Neuronal stem cell (in vitro differentiated cells): ENCODE measurements around the gene RHOT1. TPM values are rescaled to one million over a fixed set of nuclear protein-coding genes. Genes with fewer than 3 reads are reported as not detected.
"Not testable (repeated sequence)": the region's sequence is repeated elsewhere in the genome, so short reads cannot be mapped to it uniquely, and the experiment has no call there.

Experiments
- DNase-seq: peaks from one replicate; pipeline ENCODE4 v3.0.0-alpha.2; 2013; ENCODE audit warnings: low spot score
- H2AFZ ChIP-seq: one replicate; pipeline ENCODE4 v1.6.1; 2013; ENCODE audit warnings: mild to moderate bottlenecking, low read length, inconsistent platforms
- H2AK5ac ChIP-seq: 2 replicates; pipeline ENCODE4 v1.6.1; 2013; ENCODE audit warnings: low read depth, mild to moderate bottlenecking, inconsistent platforms, low read length, moderate library complexity, mixed read lengths
- H2BK120ac ChIP-seq: 2 replicates; pipeline ENCODE4 v1.6.1; 2013; ENCODE audit warnings: low read depth, mild to moderate bottlenecking, inconsistent platforms, low read length, moderate library complexity, mixed read lengths
- H2BK12ac ChIP-seq: one replicate; pipeline ENCODE4 v1.6.1; 2013; ENCODE audit warnings: low read length, inconsistent platforms
- H2BK15ac ChIP-seq: 2 replicates; pipeline ENCODE4 v1.6.1; 2013; ENCODE audit warnings: mild to moderate bottlenecking, low read length, inconsistent platforms, mixed read lengths
- H2BK5ac ChIP-seq: one replicate; pipeline ENCODE4 v1.6.1; 2013; ENCODE audit warnings: inconsistent platforms, mild to moderate bottlenecking, low read length, moderate library complexity
- H3K14ac ChIP-seq: one replicate; pipeline ENCODE4 v1.6.1; 2013; ENCODE audit warnings: low read length, inconsistent platforms
- H3K18ac ChIP-seq: 2 replicates; pipeline ENCODE4 v1.6.1; 2013; ENCODE audit warnings: low read length, inconsistent platforms
- H3K23ac ChIP-seq: 2 replicates; pipeline ENCODE4 v1.6.1; 2013; ENCODE audit warnings: low read depth, mild to moderate bottlenecking, mixed read lengths, low read length, inconsistent platforms; ENCODE audit not compliant: poor library complexity
- H3K27ac ChIP-seq: replicated peaks from 3 replicates; pipeline ENCODE4 v1.5.1; 2013; ENCODE audit warnings: low read length, inconsistent platforms
- H3K27me3 ChIP-seq, 3 experiments: 2 replicates each; pipeline ENCODE4 v1.6.1; 2013; ENCODE audit warnings: low read length in 3 of 3, mild to moderate bottlenecking in 2 of 3, inconsistent platforms in 1 of 3, low read depth in 1 of 3, mixed read lengths in 1 of 3, moderate library complexity in 1 of 3; ENCODE audit not compliant: control insufficient read depth in 3 of 3, insufficient read depth in 3 of 3
- H3K36me3 ChIP-seq, 2 donors: replicated peaks in 1 of 2; 2 replicates each; pipeline ENCODE4 v1.6.1; 2013; ENCODE audit warnings: low read length in 2 of 2; ENCODE audit not compliant: control insufficient read depth in 2 of 2, insufficient read depth in 2 of 2
- H3K4ac ChIP-seq: 2 replicates; pipeline ENCODE4 v1.6.1; 2013; ENCODE audit warnings: inconsistent platforms, mild to moderate bottlenecking, low read length, moderate library complexity
- H3K4me1 ChIP-seq, 2 donors: 1 replicate in 1 of 2; 2 replicates in 1 of 2; pipeline ENCODE4 v1.6.1; 2013; ENCODE audit warnings: low read length in 2 of 2, low read depth in 1 of 2; ENCODE audit not compliant: control insufficient read depth in 2 of 2, insufficient read depth in 1 of 2
- H3K4me2 ChIP-seq: one replicate; pipeline ENCODE4 v1.6.1; 2013; ENCODE audit warnings: mild to moderate bottlenecking, low read length, inconsistent platforms; ENCODE audit not compliant: insufficient read depth, poor library complexity, severe bottlenecking
- H3K4me3 ChIP-seq, 2 donors: 2 replicates each; pipeline ENCODE4 v1.5.1; 2013; ENCODE audit warnings: low read length in 2 of 2, mild to moderate bottlenecking in 2 of 2, inconsistent platforms in 1 of 2, moderate library complexity in 1 of 2
- H3K79me1 ChIP-seq: one replicate; pipeline ENCODE4 v1.6.1; 2013; ENCODE audit warnings: low read depth, mild to moderate bottlenecking, inconsistent platforms, low read length, moderate library complexity
- H3K9ac ChIP-seq: one replicate; pipeline ENCODE4 v1.6.1; 2013; ENCODE audit warnings: mild to moderate bottlenecking, low read depth, low read length, inconsistent platforms; ENCODE audit not compliant: poor library complexity
- H3K9me3 ChIP-seq, 2 donors: replicated peaks in 1 of 2; 2 replicates each; pipeline versions ENCODE3 to v1.6.1; 2013; ENCODE audit warnings: low read length in 2 of 2, mild to moderate bottlenecking in 2 of 2, inconsistent platforms in 1 of 2, low read depth in 1 of 2, mixed read lengths in 1 of 2, moderate library complexity in 1 of 2; ENCODE audit not compliant: control insufficient read depth in 2 of 2, insufficient read depth in 1 of 2
- H4K8ac ChIP-seq: one replicate; pipeline ENCODE4 v1.6.1; 2013; ENCODE audit warnings: low read depth, mild to moderate bottlenecking, inconsistent platforms, low read length, moderate library complexity
- H4K91ac ChIP-seq: one replicate; pipeline ENCODE4 v1.6.1; 2013; ENCODE audit warnings: low read length, low read depth, mild to moderate bottlenecking, inconsistent platforms; ENCODE audit not compliant: poor library complexity
- WGBS, 2 donors: extraction: QIAGEN DNeasy Blood & Tissue Kit; methylation state at CpG; one replicate each; pipeline ENCODE4 v1.1.7; 2013; ENCODE audit warnings: missing lambda C conversion rate in 2 of 2, mixed read lengths in 1 of 2; ENCODE audit not compliant: insufficient read length in 2 of 2, insufficient replicate concordance in 1 of 2; ENCODE audit errors: extremely low coverage in 2 of 2; 5-methylcytosine and 5-hydroxymethylcytosine counted together
- polyA plus RNA-seq, 2 experiments: library from polyadenylated mRNA; stranded (reverse); fragments of 200-250 nt; gene quantifications; one replicate each; pipeline ENCODE4 v1.2.3, GENCODE V29; 2013

RHOT1 gene
- polyA plus RNA-seq (2013, experiment 1 of 2) = 31.5 TPM
- polyA plus RNA-seq (2013, experiment 2 of 2) = 32.5 TPM

- H2BK12ac ChIP-seq = peak within 1 kb of the TSS; percentile 22
- H2BK5ac ChIP-seq = peak within 1 kb of the TSS; percentile 93
- H3K4me3 ChIP-seq = peak within 1 kb of the TSS; percentile 82 to 99
- H3K79me1 ChIP-seq = peaks cover 4% of the 10 kb centered on the region
- no peak within 1 kb of the TSS for H2BK120ac ChIP-seq
- H3K27ac ChIP-seq = peak within 1 kb of the TSS; percentile 66
- no peak within 1 kb of the TSS for H2AK5ac ChIP-seq
- H3K9ac ChIP-seq = peak within 1 kb of the TSS; percentile 96
- no peaks in the 10 kb centered on the region for H3K27me3 ChIP-seq
- H3K4me1 ChIP-seq = peaks cover 0 to 4% of the 10 kb centered on the region in 2 donors
- peak; percentile 79 for DNase-seq
- H3K18ac ChIP-seq = peak within 1 kb of the TSS; percentile 94
- H3K4me2 ChIP-seq = peak within 1 kb of the TSS; percentile 69
- peak within 1 kb of the TSS; percentile 89 for H3K23ac ChIP-seq
- peak within 1 kb of the TSS; percentile 100 for H2AFZ ChIP-seq
- WGBS, 2 donors = no CpG with 5 or more reads among the region's 84 CpGs
- H2BK15ac ChIP-seq = peak within 1 kb of the TSS; percentile 26
- H3K14ac ChIP-seq = peak within 1 kb of the TSS; percentile 94
- peaks cover 0 to 11% of the 10 kb centered on the region in 2 donors for H3K36me3 ChIP-seq
- no peak within 1 kb of the TSS for H4K8ac ChIP-seq
- no peak within 1 kb of the TSS for H4K91ac ChIP-seq
- H3K9me3 ChIP-seq = no peaks in the 10 kb centered on the region
- H3K4ac ChIP-seq = peak within 1 kb of the TSS; percentile 53
These were observed at the start of gene RHOT1 for GRCh38 chr17:32142038-32142856. Gene RHOT1, plus strand, starts transcription at chr17:32142502. Its CDS starts 191 bp downstream, at chr17:32142693.

GRCh38 chr17:32099686-32100085, 42.6 kb upstream of the RHOT1 start:
- Histone ChIP-seq H2BK12ac (no peak overlapping the region), H3K23ac (no peak overlapping the region), H3K27ac (no peak overlapping the region), H3K4me2 (no peak overlapping the region), H3K18ac (no peak overlapping the region), H2BK5ac (no peak overlapping the region), H3K14ac (no peak overlapping the region), H3K79me1 (no peaks in the 10 kb centered on the region), H4K91ac (no peak overlapping the region), H3K27me3 (no peaks in the 10 kb centered on the region), H3K9me3 (no peaks in the 10 kb centered on the region), H3K4ac (no peak overlapping the region), H2BK120ac (no peak overlapping the region), H4K8ac (no peak overlapping the region), H3K36me3 (no peaks in the 10 kb centered on the region), H3K9ac (no peak overlapping the region), H3K4me1 (peaks cover 0 to 4% of the 10 kb centered on the region in 2 donors), H2AK5ac (no peak overlapping the region), H2BK15ac (no peak overlapping the region), H3K4me3 (no peak overlapping the region), H2AFZ (no peak overlapping the region)
- no peak for DNase-seq
- no CpG with 5 or more reads among the region's 2 CpGs for WGBS, 2 donors

- not testable (repeated sequence) for H3K4ac ChIP-seq, H3K23ac ChIP-seq, H3K18ac ChIP-seq, H2BK120ac ChIP-seq, H2AFZ ChIP-seq, H3K27me3 ChIP-seq, H3K4me1 ChIP-seq, H3K4me3 ChIP-seq, H3K9ac ChIP-seq, H2AK5ac ChIP-seq, H4K8ac ChIP-seq, H3K79me1 ChIP-seq, H2BK12ac ChIP-seq, H3K4me2 ChIP-seq, H3K14ac ChIP-seq, H3K36me3 ChIP-seq, DNase-seq, H2BK5ac ChIP-seq, H3K9me3 ChIP-seq, H4K91ac ChIP-seq, H3K27ac ChIP-seq, H2BK15ac ChIP-seq
- no CpG with 5 or more reads among the region's 8 CpGs for WGBS, 2 donors
These were observed 42.0 kb upstream of the RHOT1 start for GRCh38 chr17:32100323-32100722.

- H2AFZ ChIP-seq = no peak overlapping the region
- H3K9ac ChIP-seq = no peak overlapping the region
- H3K4me3 ChIP-seq = no peak overlapping the region
- no peaks in the 10 kb centered on the region for H3K9me3 ChIP-seq
- H4K91ac ChIP-seq = no peak overlapping the region
- H3K27me3 ChIP-seq = no peaks in the 10 kb centered on the region
- H3K14ac ChIP-seq = no peak overlapping the region
- no peaks in the 10 kb centered on the region for H3K79me1 ChIP-seq
- no peak overlapping the region for H4K8ac ChIP-seq
- no peak for DNase-seq
- no peak overlapping the region for H3K4ac ChIP-seq
- H3K4me2 ChIP-seq = no peak overlapping the region
- H3K36me3 ChIP-seq = no peaks in the 10 kb centered on the region
- H2BK5ac ChIP-seq = no peak overlapping the region
- H3K27ac ChIP-seq = no peak overlapping the region
- WGBS, 2 donors = no CpG with 5 or more reads among the region's 8 CpGs
- H3K23ac ChIP-seq = no peak overlapping the region
- peaks cover 0 to 4% of the 10 kb centered on the region in 2 donors for H3K4me1 ChIP-seq
- H3K18ac ChIP-seq = peak overlapping the region; percentile 31
- H2BK12ac ChIP-seq = peak overlapping the region; percentile 14
- H2AK5ac ChIP-seq = peak overlapping the region; percentile 47
- no peak overlapping the region for H2BK120ac ChIP-seq
- no peak overlapping the region for H2BK15ac ChIP-seq
These were observed 41.2 kb upstream of the RHOT1 start for GRCh38 chr17:32100971-32101631.
